ENCODE data around the gene SLC7A10.

- no peak for TF ChIP-seq CTCF (optimal IDR thresholded peaks at IDR 0.05 in 1 of 3, IDR thresholded peaks at IDR 0.05 in 1 of 3, conservative IDR thresholded peaks at IDR 0.05 in 1 of 3; ENCODE audit: extremely low read depth in 1 of 3, insufficient read depth in 2 of 3, low read length in 3 of 3)
- TF ChIP-seq EZH2 (IDR thresholded peaks at IDR 0.05; ENCODE audit: low read length) = no peak
Measured at GRCh38 chr19:33212436-33213172, 13.0 kb downstream of the SLC7A10 start.

Measured in keratinocyte (primary cell).